GM18517 (cell line): ENCODE results near the gene RCC2.
"Not testable (repeated sequence)": the region's sequence is repeated elsewhere in the genome, so short reads cannot be mapped to it uniquely, and the experiment has no call there.

Source experiments
- ATAC-seq: cut with Tn5 transposase; IDR thresholded peaks from one replicate; pipeline ENCODE4 v1.9.1; 2021; ENCODE audit warnings: mild to moderate bottlenecking, moderate library complexity; ENCODE audit not compliant: unreplicated experiment

The RCC2 gene

GRCh38 chr1:17422461-17422860 is 17.0 kb downstream of the RCC2 start:
- ATAC-seq: no peak

- ATAC-seq: no peak
These were observed 19.0 kb downstream of the RCC2 start for GRCh38 chr1:17420391-17420918.

- ATAC-seq: no peak
These were observed 19.7 kb downstream of the RCC2 start for GRCh38 chr1:17419626-17420328.

DNA sequence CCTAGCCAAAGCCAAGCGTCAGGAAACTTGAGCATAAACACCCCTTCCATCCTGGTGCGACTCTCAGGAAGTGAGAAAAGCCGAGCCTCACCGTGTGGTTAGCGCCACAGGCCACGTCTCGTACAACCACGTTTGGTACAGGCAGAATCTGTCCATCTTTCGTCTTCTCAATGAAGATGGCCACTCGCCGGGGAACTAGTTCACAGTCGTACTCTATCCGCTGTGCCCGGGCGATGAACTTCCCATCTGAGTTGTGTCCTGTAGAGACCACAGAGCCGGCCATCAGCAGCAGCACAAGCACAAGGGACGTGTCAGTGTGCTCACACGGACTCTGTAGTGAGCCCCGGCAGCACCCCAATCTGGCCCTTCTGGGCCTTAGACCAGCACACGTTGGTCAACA is 23.1 kb downstream of the RCC2 start:
- no peak for ATAC-seq

DNA sequence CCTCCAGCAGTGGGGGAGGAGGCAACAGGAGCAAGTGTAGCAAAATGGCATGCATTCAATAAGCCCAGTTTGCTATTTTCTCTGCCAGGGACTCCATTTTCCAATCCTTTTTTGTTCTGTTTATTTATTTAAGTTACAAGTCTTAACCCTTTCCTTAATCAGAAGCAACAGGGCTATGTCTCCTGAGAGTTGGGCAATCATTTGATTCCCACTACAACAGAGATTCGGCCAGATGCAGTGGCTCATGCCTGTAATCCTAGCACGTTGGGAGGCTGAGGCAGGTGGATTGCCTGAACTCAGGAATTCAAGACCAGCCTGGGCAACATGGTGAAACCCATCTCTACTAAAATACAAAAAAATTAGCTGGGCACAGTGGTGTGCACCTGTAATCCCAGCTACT is 25.5 kb downstream of the RCC2 start:
- ATAC-seq: no peak

GRCh38 chr1:17412093-17412870 is 27.2 kb downstream of the RCC2 start:
- no peak for ATAC-seq

GRCh38 chr1:17409391-17409811 is 30.1 kb downstream of the RCC2 start:
- ATAC-seq: no peak

DNA sequence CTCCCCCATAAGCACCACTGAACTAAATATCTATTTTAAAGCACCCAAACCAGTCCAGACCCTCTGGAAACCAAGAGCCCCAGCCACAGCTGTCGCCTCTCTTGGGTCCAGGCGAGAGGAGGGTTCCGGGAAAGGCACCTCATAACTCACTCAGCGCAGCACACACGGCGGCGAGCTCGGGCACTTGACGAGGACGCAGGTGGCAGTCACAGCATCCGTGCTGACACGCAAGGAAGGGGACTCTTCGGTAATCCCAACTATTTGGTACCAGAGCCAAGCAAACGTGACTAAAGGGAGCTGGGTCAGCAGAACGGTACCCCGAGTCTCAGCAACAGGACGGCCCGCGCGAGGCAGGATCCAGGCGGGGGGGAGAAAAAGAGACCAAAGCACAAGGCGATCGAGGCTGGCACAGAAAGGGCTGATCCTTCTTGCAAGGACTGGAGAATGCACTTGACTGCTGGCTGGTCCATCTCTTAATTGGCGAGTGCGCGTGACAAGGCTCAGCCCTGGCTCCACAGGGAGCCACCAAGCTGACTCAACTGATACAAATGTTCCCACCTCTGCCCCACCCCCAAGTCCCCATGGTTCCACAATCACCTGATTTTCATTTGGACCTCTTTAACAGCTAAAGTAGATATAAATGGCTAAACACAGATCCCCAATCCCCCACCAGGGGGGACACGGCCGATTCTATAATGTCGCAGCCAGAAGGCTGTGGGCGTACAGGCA is 31.5 kb downstream of the RCC2 start:
- ATAC-seq: not testable (repeated sequence)

GRCh38 chr1:17406760-17407475 is 32.6 kb downstream of the RCC2 start:
- not testable (repeated sequence) for ATAC-seq

GRCh38 chr1:17405898-17406759 is 33.3 kb downstream of the RCC2 start:
- no peak for ATAC-seq

DNA sequence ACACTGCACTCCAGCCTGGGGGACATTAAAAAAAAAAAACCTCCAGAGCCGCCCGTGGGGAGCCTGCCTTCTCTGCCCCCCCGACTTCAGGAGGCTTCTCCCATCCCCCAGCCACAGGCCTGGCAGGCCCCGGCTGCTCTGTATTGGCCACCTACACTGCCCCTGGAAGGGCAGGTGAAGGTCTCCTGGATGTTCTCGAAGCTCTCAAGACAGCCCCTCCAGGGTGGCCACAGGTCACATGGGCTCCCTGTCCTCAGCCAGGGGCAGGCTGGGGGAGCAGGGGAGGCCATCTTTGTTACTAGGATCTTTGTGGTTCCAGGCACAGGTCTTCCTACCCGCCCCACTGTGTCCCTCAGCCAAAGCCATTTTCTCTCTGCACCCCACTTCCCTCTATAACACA is 34.7 kb downstream of the RCC2 start:
- ATAC-seq: no peak

- ATAC-seq: no peak
These were observed 35.3 kb downstream of the RCC2 start for GRCh38 chr1:17404034-17404684.

GRCh38 chr1:17403081-17403480 is 36.4 kb downstream of the RCC2 start:
- ATAC-seq: no peak

- no peak for ATAC-seq
These were observed 37.6 kb downstream of the RCC2 start for GRCh38 chr1:17401841-17402240.

DNA sequence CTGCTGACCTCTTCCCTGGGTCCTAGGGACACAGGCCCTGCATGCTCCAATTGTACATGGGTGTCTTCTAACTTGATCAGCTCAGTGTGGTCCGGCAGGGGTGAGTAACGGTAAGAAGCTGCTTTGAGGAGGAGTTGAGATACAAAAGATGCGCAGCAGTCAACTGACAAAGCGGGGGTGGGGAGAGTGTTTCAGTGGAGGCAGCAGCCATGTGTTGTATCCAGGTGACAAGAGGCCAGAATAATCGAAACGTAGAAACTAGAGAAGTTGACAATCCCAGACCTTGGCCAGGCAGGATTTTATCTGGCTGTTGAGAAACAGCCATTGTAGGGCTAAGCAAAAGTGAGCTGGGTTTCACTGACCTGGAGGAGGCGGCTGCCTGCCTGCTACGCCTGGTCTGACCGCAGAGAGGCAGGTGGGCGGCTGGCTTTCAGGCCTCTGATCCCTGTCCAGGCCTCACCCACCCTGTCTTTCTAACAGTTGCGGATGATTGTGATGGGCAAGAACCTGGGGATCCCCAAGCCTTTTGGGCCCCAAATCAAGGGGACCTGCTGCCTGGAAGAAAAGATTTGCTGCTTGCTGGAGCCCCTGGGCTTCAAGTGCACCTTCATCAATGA is 38.6 kb downstream of the RCC2 start:
- no peak for ATAC-seq

- ATAC-seq: no peak
These were observed 41.4 kb downstream of the RCC2 start for GRCh38 chr1:17397910-17398695.

- no peak for ATAC-seq
These were observed 46.2 kb downstream of the RCC2 start for GRCh38 chr1:17393230-17393629.

DNA sequence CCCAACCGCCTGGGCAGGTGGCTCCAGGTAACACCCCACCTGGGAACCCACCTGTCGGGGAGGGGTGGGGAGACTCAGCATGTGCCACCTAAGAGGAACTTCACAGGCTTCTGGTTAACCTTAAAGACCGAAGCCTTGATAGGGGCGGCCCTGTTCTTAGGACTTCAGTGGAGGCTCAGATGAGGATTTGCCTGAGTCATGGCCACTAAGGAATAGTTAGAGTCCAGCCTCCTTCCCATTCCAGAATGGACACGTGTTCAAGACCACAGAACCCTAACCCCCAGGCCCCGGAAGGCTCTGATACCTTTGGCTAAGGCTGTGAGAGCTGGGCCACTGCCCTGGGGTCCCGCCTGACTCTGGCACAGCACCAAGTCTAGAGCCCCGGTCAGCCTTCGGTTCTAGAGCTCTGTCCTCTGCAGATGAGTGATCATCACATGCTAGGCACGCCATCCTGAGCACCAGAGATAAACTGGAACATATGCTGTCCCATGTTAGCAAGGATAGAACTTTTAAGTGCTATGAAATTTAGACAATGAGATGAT is 47.2 kb downstream of the RCC2 start:
- no peak for ATAC-seq
